Gastroesophageal sphincter (tissue), 2 donors: ENCODE results near the gene ETV6.

ENCODE experiments used
- EP300 ChIP-seq: sonication (generic); formaldehyde crosslinking; IDR thresholded peaks from one replicate; pipeline ENCODE4 v1.6.1; 2017; ENCODE audit warnings: antibody characterized with exemption, mild to moderate bottlenecking
- POLR2A ChIP-seq, 2 donors: fragments of 450-650 bp; IDR thresholded peaks; one replicate each; pipeline ENCODE4 v1.6.1; 2017; ENCODE audit warnings: antibody characterized with exemption in 2 of 2, mild to moderate bottlenecking in 2 of 2, moderate library complexity in 1 of 2

DNA sequence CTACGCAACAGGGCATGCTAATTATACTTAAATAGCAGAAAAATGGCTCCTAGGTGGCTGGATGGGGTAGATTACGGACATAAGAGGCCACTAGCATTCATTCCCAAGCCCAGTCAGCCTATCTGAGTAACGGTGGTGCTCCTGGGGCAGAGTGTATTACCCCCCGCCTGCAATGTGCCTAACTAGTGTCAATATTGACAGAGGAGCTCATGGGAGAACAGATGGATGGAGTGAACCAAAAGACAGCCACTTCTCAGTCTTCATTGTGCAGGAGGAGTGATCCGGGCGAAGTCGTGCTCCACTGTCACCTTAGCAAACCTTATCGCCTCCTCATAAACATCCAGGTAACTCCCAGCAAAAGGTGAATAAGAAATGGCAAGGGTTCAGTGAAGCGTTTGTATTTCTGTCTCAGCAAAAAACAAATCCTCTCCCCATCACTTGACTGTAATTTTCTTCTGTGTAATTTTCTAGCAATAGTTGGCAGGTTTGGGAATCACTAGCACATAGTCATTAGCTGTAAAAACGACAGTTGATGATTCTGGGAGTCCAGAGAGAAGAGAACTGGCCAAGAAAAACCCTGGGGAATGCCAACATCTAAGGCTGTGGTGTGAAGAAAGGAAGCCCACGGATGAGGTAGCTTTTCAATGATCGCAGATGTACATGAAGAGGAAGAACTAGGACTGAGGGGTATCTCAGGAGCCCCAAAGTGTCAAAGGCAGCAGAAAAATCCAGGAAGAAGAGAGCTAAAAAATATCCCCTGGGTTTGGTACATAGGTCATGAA is 294.6 kb downstream of the ETV6 start:
- no peak for TF ChIP-seq POLR2A (IDR thresholded peaks at IDR 0.05)
- no peak for TF ChIP-seq EP300
